Stomach (tissue), 19 donors: Measurements from ENCODE around the gene TCEA2. TPM values are rescaled to one million over a fixed set of nuclear protein-coding genes. Genes with fewer than 3 reads are reported as not detected.

Experiments
- DNase-seq, 2 donors: peaks; one replicate each; pipeline versions ENCODE4 v3.0.0 to v3.0.0-alpha.2; 2013 to 2019
- H3K27ac ChIP-seq, 5 donors: fragments of 200-600 bp in 4 of 5; sonication (generic) in 4 of 5; one replicate each; pipeline ENCODE4 v1.5.1; 2013 to 2019; ENCODE audit warnings: mild to moderate bottlenecking in 1 of 5, moderate library complexity in 1 of 5
- H3K27me3 ChIP-seq, 3 donors: fragments of 200-600 bp; sonication (generic); one replicate each; pipeline ENCODE4 v1.5.1; 2017 to 2019; ENCODE audit warnings: mixed run types in 1 of 3
- H3K36me3 ChIP-seq, 4 donors: fragments of 200-600 bp; sonication (generic); 1 replicate in 3 of 4; 2 replicates in 1 of 4; pipeline ENCODE4 v1.5.1; 2016 to 2019
- H3K4me1 ChIP-seq, 4 donors: fragments of 200-600 bp; sonication (generic); one replicate each; pipeline ENCODE4 v1.5.1; 2016 to 2019
- H3K4me3 ChIP-seq, 4 donors: fragments of 200-600 bp; sonication (generic) in 3 of 4; one replicate each; pipeline ENCODE4 v1.5.1; 2016 to 2019; ENCODE audit warnings: mild to moderate bottlenecking in 1 of 4
- H3K9me3 ChIP-seq, 4 donors: fragments of 200-600 bp; sonication (generic); one replicate each; pipeline ENCODE4 v1.5.1; 2016 to 2019
- CTCF ChIP-seq, 7 experiments: fragments of 450-650 bp in 4 of 7; fragments of 200-600 bp in 3 of 7; sonication (generic) in 3 of 7; IDR thresholded peaks; one replicate each; pipeline ENCODE4 v1.5.1; 2016 to 2019; ENCODE audit warnings: antibody characterized with exemption in 7 of 7, control low read depth in 2 of 7, mild to moderate bottlenecking in 1 of 7
- EP300 ChIP-seq: sonication (generic); formaldehyde crosslinking; IDR thresholded peaks from one replicate; pipeline ENCODE4 v1.6.1; 2017; ENCODE audit warnings: antibody characterized with exemption
- POLR2A ChIP-seq, 4 donors: fragments of 450-650 bp; IDR thresholded peaks; one replicate each; pipeline ENCODE4 v1.6.1; 2016; ENCODE audit warnings: antibody characterized with exemption in 4 of 4, control low read depth in 2 of 4, mild to moderate bottlenecking in 1 of 4, moderate library complexity in 1 of 4
- POLR2AphosphoS5 ChIP-seq, 3 donors: sonication (generic); formaldehyde crosslinking; IDR thresholded peaks; one replicate each; pipeline ENCODE4 v1.6.1; 2016; ENCODE audit warnings: antibody characterized with exemption in 3 of 3
- WGBS, 5 donors: extraction: QIAGEN DNeasy Blood & Tissue Kit in 3 of 5; methylation state at CpG; one replicate each; pipeline versions ENCODE4 v1.1.5 to v1.1.7; 2013 to 2018; 5-methylcytosine and 5-hydroxymethylcytosine counted together
- intact Hi-C: fragments of 100-400 bp; cut with DNase I; formaldehyde crosslinking; loops from one replicate; pipeline ENCODE4 v1.15.1; 2023; ENCODE audit warnings: low total_unique reads
- long read RNA-seq, 10 donors: transcript quantifications; one replicate each; lab custom pipeline, GENCODE V29; 2026
- polyA plus RNA-seq, 3 donors: library from polyadenylated mRNA; stranded (reverse); fragments of 200-250 nt; gene quantifications; one replicate each; pipeline ENCODE4 v1.2.3, GENCODE V29; 2013
- total RNA-seq, 5 donors: library from RNA; depleted of rRNA; stranded (reverse); fragments of >200 nt; gene quantifications; one replicate each; pipeline versions ENCODE4 v1.1.0 to v1.2.3, GENCODE V29; 2014 to 2016
- donor health status: healthy with polysubstance abuse.
- donor health status: Bipolar disorder and iron deficiency.
- donor health status: healthy.

TCEA2 gene
- total RNA-seq (10 to 100 TPM in 4 of 5 donors, 1 to 10 TPM in 1; 3.1 to 30.7 (median 22.8) TPM), polyA plus RNA-seq (10 to 100 TPM; 21.0 to 35.5 (median 30.4) TPM)
- long read RNA-seq, donor 1, transcript TCEA2-202 (10 exons, 1,235 nt): major isoform, 8 of 9 reads
- long read RNA-seq, donor 1, partial matches to known transcripts: 0 of 9 reads
- long read RNA-seq, donor 1, other reads (novel, unspliced or antisense): 0 of 9 reads
- long read RNA-seq, donor 2, transcript TCEA2-202 (10 exons, 1,235 nt): major isoform, 8 of 8 reads
- long read RNA-seq, donor 2, partial matches to known transcripts: 0 of 8 reads
- long read RNA-seq, donor 2, other reads (novel, unspliced or antisense): 0 of 8 reads
- long read RNA-seq, donor 3, partial matches to known transcripts: 0 of 4 reads
- long read RNA-seq, donor 3, other reads (novel, unspliced or antisense): 0 of 4 reads
- long read RNA-seq, donor 4: 0 reads
- long read RNA-seq, donor 5, transcript TCEA2-202 (10 exons, 1,235 nt): major isoform, 13 of 44 reads
- long read RNA-seq, donor 5, partial matches to known transcripts: 30 of 44 reads
- long read RNA-seq, donor 5, other reads (novel, unspliced or antisense): 0 of 44 reads
- long read RNA-seq, donor 6, transcript TCEA2-202 (10 exons, 1,235 nt): major isoform, 21 of 25 reads
- long read RNA-seq, donor 6, partial matches to known transcripts: 0 of 25 reads
- long read RNA-seq, donor 6, other reads (novel, unspliced or antisense): 0 of 25 reads
- long read RNA-seq, donor 7, transcript TCEA2-202 (10 exons, 1,235 nt): major isoform, 12 of 12 reads
- long read RNA-seq, donor 7, partial matches to known transcripts: 0 of 12 reads
- long read RNA-seq, donor 7, other reads (novel, unspliced or antisense): 0 of 12 reads
- long read RNA-seq, donor 8, transcript TCEA2-202 (10 exons, 1,235 nt): major isoform, 12 of 14 reads
- long read RNA-seq, donor 8, partial matches to known transcripts: 0 of 14 reads
- long read RNA-seq, donor 8, other reads (novel, unspliced or antisense): 0 of 14 reads
- long read RNA-seq, donor 9, transcript TCEA2-202 (10 exons, 1,235 nt): major isoform, 5 of 14 reads
- long read RNA-seq, donor 9, partial matches to known transcripts: 6 of 14 reads
- long read RNA-seq, donor 9, other reads (novel, unspliced or antisense): 0 of 14 reads
- long read RNA-seq, donor 10, partial matches to known transcripts: 0 of 2 reads
- long read RNA-seq, donor 10, other reads (novel, unspliced or antisense): 0 of 2 reads

- Histone ChIP-seq H3K9me3 (no peaks in the 10 kb centered on the region), H3K4me3 (peak within 1 kb of the TSS; percentile 68 to 98 (median 96)), H3K27ac (peak within 1 kb of the TSS; percentile 78 to 87 (median 81)), H3K36me3 (no peaks in the 10 kb centered on the region), H3K4me1 (peaks cover 42 to 53% (median 50%) of the 10 kb centered on the region in 4 donors), H3K27me3 (peaks cover 0 to 1% (median 0%) of the 10 kb centered on the region in 3 donors)
- TF ChIP-seq EP300 (no peak), CTCF (IDR thresholded peaks at IDR 0.05) (no peak), POLR2A (IDR thresholded peaks at IDR 0.05) (peak in 1 of 4 donors; percentile 76), POLR2AphosphoS5 (IDR thresholded peaks at IDR 0.05) (peak; percentile 74 to 91 (median 83))
- intact Hi-C loops: no loop called here
- peak; percentile 97 to 99 for DNase-seq
- WGBS, 5 donors: 5 to 35% (median 7%) methylated on average over 20 to 85 of the region's 85 CpGs
Measured at GRCh38 chr20:64062596-64063388, at the start of gene TCEA2. TCEA2 (plus strand) TSS chr20:64063198; CDS start chr20:64063313, 115 bp downstream.

GRCh38 chr20:64015635-64016034 is 47.4 kb upstream of the TCEA2 start:
- 81 to 90% (median 85%) methylated on average over 2 of the region's 2 CpGs for WGBS, 5 donors
- Histone ChIP-seq H3K4me1 (no peaks in the 10 kb centered on the region), H3K27ac (no peak overlapping the region), H3K4me3 (no peak overlapping the region), H3K36me3 (peaks cover 63 to 93% (median 90%) of the 10 kb centered on the region in 4 donors), H3K27me3 (no peaks in the 10 kb centered on the region), H3K9me3 (no peaks in the 10 kb centered on the region)
- no peak for DNase-seq
- intact Hi-C loops: no loop called here
- no peak for TF ChIP-seq CTCF (IDR thresholded peaks at IDR 0.05)
- TF ChIP-seq EP300: no peak
- no peak for TF ChIP-seq POLR2A (IDR thresholded peaks at IDR 0.05)
- TF ChIP-seq POLR2AphosphoS5 (IDR thresholded peaks at IDR 0.05): no peak

- no peaks in the 10 kb centered on the region for H3K9me3 ChIP-seq
- no peak overlapping the region for H3K4me3 ChIP-seq
- whole genome bisulfite sequencing, 5 donors: 91 to 96% (median 95%) methylated on average over 33 to 36 of the region's 36 CpGs
- no peak for DNase-seq
- peaks cover 95 to 100% (median 100%) of the 10 kb centered on the region in 4 donors for H3K36me3 ChIP-seq
- intact Hi-C loops: no loop called here
- H3K27me3 ChIP-seq: no peaks in the 10 kb centered on the region
- H3K4me1 ChIP-seq: no peaks in the 10 kb centered on the region
- no peak overlapping the region for H3K27ac ChIP-seq
- TF ChIP-seq POLR2A (IDR thresholded peaks at IDR 0.05): no peak
- no peak for TF ChIP-seq POLR2AphosphoS5 (IDR thresholded peaks at IDR 0.05)
- no peak for TF ChIP-seq CTCF (IDR thresholded peaks at IDR 0.05)
- no peak for TF ChIP-seq EP300
Measured at GRCh38 chr20:64021124-64021975, 41.6 kb upstream of the TCEA2 start.
